ENCODE measurements around the gene GNAI3. TPM values are rescaled to one million over a fixed set of nuclear protein-coding genes. Genes with fewer than 3 reads are reported as not detected.

Gene GNAI3
- total and polyA plus RNA-seq, 11 donors, result 1.5 to 5.4 (median 2.5) TPM

GRCh38 chr1:109613361-109614147 is 65.1 kb downstream of the GNAI3 start:
- ATAC-seq, result peak in 1 of 4 donors; percentile 14
- peaks cover 0 to 63% (median 0%) of the 10 kb centered on the region in 12 donors for H3K4me1 ChIP-seq
- no peak for TF ChIP-seq CTCF (IDR thresholded peaks at IDR 0.05)
- no peak for TF ChIP-seq POLR2A (IDR thresholded peaks at IDR 0.05)
- WGBS, 4 donors, result 60 to 63% (median 62%) methylated on average over 7 of the region's 7 CpGs
- no peak for DNase-seq
- H3K27me3 ChIP-seq, result no peaks in the 10 kb centered on the region
- no peaks in the 10 kb centered on the region for H3K9me3 ChIP-seq
- H3K4me3 ChIP-seq, result no peak overlapping the region
- no peaks in the 10 kb centered on the region for H3K36me3 ChIP-seq
- peak overlapping the region in 1 of 12 donors; percentile 54 for H3K27ac ChIP-seq
- intact Hi-C loops (cut with DNase I), result loop anchor here in 1 of 10 donors (10.0 kb wide), 1 partner anchor 59 kb away; no protein-coding TSS in a partner anchor

GRCh38 chr1:109615879-109616278 is 67.5 kb downstream of the GNAI3 start:
- ATAC-seq, result peak in 3 of 4 donors; percentile 37 to 57 (median 50)
- H3K27ac ChIP-seq, result peak overlapping the region in 4 of 12 donors; percentile 30 to 96 (median 55)
- no peaks in the 10 kb centered on the region for H3K36me3 ChIP-seq
- no peak for DNase-seq
- H3K9me3 ChIP-seq, result no peaks in the 10 kb centered on the region
- TF ChIP-seq POLR2A (IDR thresholded peaks at IDR 0.05) (no peak), CTCF (IDR thresholded peaks at IDR 0.05) (no peak)
- WGBS, 4 donors, result 47 to 62% (median 56%) methylated on average over 3 of the region's 3 CpGs
- no peak overlapping the region for H3K4me3 ChIP-seq
- intact Hi-C loops (cut with DNase I), result loop anchor here in 1 of 10 donors (10.0 kb wide), 1 partner anchor 61 kb away; no protein-coding TSS in a partner anchor
- no peaks in the 10 kb centered on the region for H3K27me3 ChIP-seq
- H3K4me1 ChIP-seq, result peaks cover 0 to 81% (median 11%) of the 10 kb centered on the region in 12 donors

GRCh38 chr1:109616391-109616790 is 68.0 kb downstream of the GNAI3 start:
- H3K4me1 ChIP-seq, result peaks cover 0 to 86% (median 14%) of the 10 kb centered on the region in 12 donors
- no peaks in the 10 kb centered on the region for H3K27me3 ChIP-seq
- intact Hi-C loops (cut with DNase I), result loop anchor here in 1 of 10 donors (10.0 kb wide), 1 partner anchor 62 kb away; no protein-coding TSS in a partner anchor
- H3K9me3 ChIP-seq, result no peaks in the 10 kb centered on the region
- no peak for TF ChIP-seq POLR2A (IDR thresholded peaks at IDR 0.05)
- no peak for TF ChIP-seq CTCF (IDR thresholded peaks at IDR 0.05)
- ATAC-seq (no peak), DNase-seq (no peak)
- H3K36me3 ChIP-seq, result no peaks in the 10 kb centered on the region
- no peak overlapping the region for H3K4me3 ChIP-seq
- peak overlapping the region in 4 of 12 donors; percentile 15 to 96 (median 50) for H3K27ac ChIP-seq
- WGBS, 4 donors, result 64 to 79% (median 78%) methylated on average over 3 of the region's 3 CpGs

GRCh38 chr1:109617291-109617801 is 68.9 kb downstream of the GNAI3 start:
- peaks cover 0 to 91% (median 19%) of the 10 kb centered on the region in 12 donors for H3K4me1 ChIP-seq
- WGBS, 4 donors, result 50 to 65% (median 60%) methylated on average over 3 of the region's 3 CpGs
- no peak overlapping the region for H3K4me3 ChIP-seq
- intact Hi-C loops (cut with DNase I), result loop anchor here in 1 of 10 donors (10.0 kb wide), 1 partner anchor 63 kb away; no protein-coding TSS in a partner anchor
- DNase-seq, result peak in 1 of 5 donors; percentile 11
- peak in 2 of 4 donors; percentile 3 to 5 for ATAC-seq
- peak overlapping the region in 5 of 12 donors; percentile 0 to 96 (median 15) for H3K27ac ChIP-seq
- no peak for TF ChIP-seq POLR2A (IDR thresholded peaks at IDR 0.05)
- H3K27me3 ChIP-seq, result no peaks in the 10 kb centered on the region
- no peaks in the 10 kb centered on the region for H3K36me3 ChIP-seq
- no peaks in the 10 kb centered on the region for H3K9me3 ChIP-seq

Measured in heart left ventricle (tissue), 16 donors.